ENCODE results near the gene ULK4.

ULK4 gene

DNA sequence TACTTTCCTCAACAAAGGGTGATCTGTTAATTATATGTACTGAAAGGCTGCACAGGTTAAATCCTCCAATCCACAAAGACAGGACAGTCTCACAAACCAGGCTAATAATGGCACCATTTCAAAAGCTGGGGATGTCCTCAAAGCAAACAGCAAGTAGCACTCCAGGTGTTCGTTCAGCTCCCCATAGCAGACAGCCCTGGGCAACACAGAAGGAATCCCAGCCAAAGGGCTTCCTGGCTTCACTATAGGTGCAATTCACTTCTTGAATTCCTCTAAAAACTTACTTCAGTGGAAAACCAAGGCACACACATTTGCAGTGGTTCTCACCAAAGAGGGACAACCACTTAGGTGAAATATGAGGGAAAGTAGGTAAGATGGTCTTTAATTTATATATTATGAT lies 595.9 kb downstream of the ULK4 start:
- TF ChIP-seq, protein P1, sequence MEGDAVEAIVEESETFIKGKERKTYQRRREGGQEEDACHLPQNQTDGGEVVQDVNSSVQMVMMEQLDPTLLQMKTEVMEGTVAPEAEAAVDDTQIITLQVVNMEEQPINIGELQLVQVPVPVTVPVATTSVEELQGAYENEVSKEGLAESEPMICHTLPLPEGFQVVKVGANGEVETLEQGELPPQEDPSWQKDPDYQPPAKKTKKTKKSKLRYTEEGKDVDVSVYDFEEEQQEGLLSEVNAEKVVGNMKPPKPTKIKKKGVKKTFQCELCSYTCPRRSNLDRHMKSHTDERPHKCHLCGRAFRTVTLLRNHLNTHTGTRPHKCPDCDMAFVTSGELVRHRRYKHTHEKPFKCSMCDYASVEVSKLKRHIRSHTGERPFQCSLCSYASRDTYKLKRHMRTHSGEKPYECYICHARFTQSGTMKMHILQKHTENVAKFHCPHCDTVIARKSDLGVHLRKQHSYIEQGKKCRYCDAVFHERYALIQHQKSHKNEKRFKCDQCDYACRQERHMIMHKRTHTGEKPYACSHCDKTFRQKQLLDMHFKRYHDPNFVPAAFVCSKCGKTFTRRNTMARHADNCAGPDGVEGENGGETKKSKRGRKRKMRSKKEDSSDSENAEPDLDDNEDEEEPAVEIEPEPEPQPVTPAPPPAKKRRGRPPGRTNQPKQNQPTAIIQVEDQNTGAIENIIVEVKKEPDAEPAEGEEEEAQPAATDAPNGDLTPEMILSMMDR (IDR thresholded peaks at IDR 0.05): no peak

DNA sequence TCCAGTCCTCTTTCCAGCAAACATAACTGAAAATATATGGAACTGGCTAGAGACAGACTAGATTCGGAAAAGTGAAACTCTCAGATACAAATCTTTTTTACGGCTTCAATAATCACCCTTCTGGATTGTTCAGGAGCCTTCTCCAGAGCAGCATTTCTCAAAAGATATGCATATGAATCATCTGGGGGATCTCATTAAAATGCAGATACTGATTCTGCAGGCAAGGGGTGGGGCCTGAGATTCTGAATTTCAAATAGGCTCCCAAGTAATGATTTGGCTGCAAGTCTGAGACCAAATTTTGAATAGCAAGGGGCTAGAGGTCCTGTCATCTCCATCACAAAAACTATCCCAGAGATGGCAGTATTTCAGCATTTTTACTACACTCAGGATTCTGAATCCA lies 597.2 kb downstream of the ULK4 start:
- TF ChIP-seq, protein P1 (IDR thresholded peaks at IDR 0.05): no peak

DNA sequence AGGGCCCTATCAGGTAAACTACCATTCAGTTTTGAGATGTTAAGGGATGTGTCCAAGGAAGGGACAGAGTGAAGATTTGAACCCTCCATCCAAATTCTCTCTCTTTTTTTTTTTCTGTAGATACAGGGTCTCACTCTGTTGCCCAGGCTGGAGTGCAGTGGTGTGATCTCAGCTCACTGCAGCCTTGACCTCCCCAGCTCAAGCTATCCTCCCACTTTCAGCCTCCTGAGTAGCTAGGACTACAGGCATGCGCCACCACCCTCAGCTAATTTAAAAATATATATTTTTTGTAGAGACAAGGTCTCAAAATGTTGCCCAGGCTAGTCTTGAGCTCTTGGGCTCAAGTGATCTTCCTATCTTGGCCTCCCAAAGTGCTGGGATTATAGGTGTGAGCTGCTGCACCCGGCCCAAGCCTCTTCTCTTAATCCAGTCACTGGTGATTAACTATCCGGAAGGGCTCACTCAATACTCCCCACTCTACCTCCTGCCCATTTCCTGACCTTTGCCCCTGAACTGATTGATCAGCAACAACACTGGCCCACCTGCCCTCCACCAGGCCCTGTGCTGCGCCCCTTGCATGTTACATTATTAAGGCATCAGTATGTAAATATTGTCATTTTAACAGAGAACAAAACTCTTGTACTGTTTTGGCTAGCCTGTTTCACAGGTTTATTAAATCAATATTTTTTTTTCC lies 597.9 kb downstream of the ULK4 start:
- TF ChIP-seq, protein P1 (IDR thresholded peaks at IDR 0.05): no peak

DNA sequence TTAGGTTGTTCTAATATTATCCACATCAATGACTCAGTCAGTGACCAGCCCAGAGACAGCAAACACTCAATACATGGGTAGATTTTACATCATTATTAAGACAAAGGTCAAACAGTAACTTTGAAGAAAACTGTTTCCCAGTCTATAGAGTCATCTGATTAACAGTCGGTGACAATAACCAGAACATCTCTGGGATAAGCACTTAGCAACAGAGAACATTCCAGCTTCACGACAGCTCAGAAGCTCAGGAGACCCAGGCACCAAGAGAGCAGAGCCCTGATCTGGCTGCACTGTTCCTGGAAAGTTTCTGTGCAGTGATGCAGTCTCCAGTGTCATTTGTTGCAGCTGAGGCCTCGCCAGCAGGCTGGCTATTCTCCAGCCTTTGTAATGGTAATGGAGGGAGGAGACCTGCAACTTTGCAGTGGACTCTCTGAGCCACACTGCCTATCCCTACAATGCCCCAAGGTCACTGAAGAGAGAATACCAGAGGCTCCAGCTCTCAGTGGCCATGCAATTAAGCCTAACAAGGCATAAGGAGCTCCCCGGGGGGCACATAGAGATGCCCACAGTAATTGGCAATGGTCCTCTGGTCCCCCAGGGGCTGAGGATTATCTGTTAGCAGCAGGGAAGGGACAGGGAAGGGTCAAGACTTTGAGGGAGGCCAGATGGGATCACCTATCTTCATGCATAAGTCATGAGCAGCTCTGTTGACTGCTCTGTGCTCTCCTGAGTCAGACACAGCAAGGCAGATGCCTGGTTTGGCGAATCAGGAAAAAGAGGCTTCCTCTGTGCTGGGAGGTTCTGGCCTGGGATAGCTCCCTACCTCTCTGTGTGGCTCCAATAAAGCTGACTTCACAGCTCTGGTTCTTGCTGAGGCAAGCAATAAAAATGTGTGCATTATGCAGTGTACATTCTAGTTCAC lies 599.0 kb downstream of the ULK4 start:
- TF ChIP-seq, protein P1 (IDR thresholded peaks at IDR 0.05): no peak

DNA sequence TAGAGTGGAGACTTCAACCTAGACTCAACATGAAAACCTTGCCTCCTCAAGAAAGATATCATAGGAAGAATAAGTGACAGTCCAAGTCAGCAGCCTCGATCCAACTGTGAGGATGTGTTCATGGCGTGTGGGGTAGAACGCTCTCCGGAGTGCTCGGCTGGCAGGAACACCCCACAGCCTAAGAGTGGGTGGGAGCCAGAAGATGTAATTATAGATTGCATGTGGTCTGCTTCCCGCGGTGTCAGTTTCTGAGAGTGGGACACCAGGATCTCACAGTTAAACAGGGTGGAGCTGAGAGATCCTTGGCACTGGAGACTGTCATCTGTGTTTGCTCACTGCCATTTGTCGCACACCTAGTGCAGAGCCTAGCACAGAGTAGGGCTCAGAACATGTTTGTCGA lies 604.6 kb downstream of the ULK4 start:
- TF ChIP-seq, protein P1 (IDR thresholded peaks at IDR 0.05): no peak

DNA sequence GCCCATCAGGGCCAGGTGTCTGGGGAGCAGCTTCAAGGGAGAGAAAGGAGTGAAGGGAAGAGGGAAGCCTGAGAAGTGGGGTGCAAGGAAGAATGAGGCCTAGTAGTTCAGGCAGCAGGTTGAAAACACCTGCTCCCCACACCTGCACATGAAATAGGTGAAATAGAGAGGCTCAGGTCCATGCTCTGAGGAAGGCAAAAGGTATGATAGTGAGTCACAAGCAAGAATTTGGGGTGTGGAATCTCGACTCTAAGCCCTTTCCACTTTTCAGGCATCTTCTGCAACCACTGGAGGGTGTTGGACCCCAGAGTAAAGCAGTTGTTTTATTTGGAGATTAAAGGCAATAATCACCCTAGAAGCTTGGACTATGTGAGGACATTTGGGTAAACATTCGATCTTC lies 605.1 kb downstream of the ULK4 start:
- TF ChIP-seq, protein P1 (IDR thresholded peaks at IDR 0.05): no peak

DNA sequence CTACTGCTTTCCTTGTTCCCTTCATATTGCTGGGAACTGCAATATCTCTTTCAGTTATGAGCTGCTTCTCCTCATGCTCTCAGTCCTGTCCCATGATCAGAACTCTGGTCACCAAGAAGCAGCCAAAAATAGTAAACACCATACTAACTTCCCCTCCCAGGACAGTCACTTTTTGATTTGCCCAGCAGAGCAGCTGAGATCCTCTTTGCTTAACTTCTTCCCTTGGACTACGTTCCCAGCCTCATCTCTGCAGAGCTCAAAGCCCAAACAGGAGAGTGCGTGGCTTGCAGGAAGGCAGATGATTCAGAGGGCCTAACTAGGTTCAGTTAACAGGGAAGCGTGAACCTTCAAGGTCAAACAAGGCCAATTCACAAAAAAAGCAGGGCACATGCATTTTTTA lies 609.4 kb downstream of the ULK4 start:
- TF ChIP-seq, protein P1 (IDR thresholded peaks at IDR 0.05): no peak
